GM06990 (cell line): ENCODE measurements around the gene IQCK.

Experiments used
- DNase-seq: peaks from one replicate; pipeline ENCODE4 v3.0.0-alpha.2; 2011; ENCODE audit not compliant: insufficient read length; ENCODE audit errors: extremely low read depth
- H3K27me3 ChIP-seq: replicated peaks from 2 replicates; pipeline ENCODE4 v1.6.0; 2011; ENCODE audit warnings: low read length; ENCODE audit not compliant: control insufficient read depth, insufficient read depth
- H3K36me3 ChIP-seq: 2 replicates; pipeline ENCODE4 v1.5.1; 2011; ENCODE audit warnings: low read length; ENCODE audit not compliant: control insufficient read depth, insufficient read depth
- H3K4me3 ChIP-seq: replicated peaks from 2 replicates; pipeline ENCODE4 v1.5.1; 2011; ENCODE audit warnings: low read depth, mild to moderate bottlenecking, control low read depth, low read length
- CTCF ChIP-seq: IDR thresholded peaks from 2 replicates; pipeline ENCODE4 v1.5.1; 2011; ENCODE audit warnings: low read length, control low read depth, mild to moderate bottlenecking, inconsistent platforms; ENCODE audit not compliant: insufficient read depth, poor library complexity, severe bottlenecking

IQCK gene

GRCh38 chr16:19861133-19861532 is 143.1 kb downstream of the IQCK start:
- no peak for DNase-seq

DNA sequence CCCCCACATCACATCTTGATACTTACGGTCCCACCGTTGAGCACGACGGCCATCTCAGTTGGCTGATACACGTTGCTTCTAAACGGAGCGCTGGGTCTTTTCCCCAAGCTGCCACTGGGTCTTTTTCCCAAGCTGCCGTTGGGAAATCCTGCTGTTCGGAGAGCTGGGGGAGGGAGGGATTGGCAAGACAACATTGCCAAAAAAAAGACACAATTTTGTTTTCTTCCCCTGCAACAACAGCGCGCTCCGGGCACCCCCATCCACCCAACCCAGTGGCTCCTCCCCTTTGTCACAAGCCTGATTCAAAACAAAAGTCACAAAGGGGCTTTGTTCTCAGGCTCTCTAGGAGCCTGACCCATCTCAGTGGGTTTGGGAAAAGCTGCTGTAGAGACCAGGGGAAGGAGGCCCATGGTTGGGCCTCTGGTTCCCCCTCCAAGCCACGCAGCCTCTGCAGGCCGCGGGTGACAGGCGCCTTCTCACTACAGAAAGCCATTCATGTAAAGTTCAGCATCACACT is 143.8 kb downstream of the IQCK start:
- no peaks in the 10 kb centered on the region for H3K36me3 ChIP-seq
- DNase-seq: no peak
- TF ChIP-seq CTCF: no peak
- no peak overlapping the region for H3K4me3 ChIP-seq
- no peaks in the 10 kb centered on the region; the same call in 1 of the 2 replicates for H3K27me3 ChIP-seq

More at GRCh38 chr16:19861133-19861532, 143.1 kb downstream of the IQCK start:
- Histone ChIP-seq H3K27me3 (no peaks in the 10 kb centered on the region; the same call in 1 of the 2 replicates), H3K36me3 (no peaks in the 10 kb centered on the region), H3K4me3 (no peak overlapping the region)
- TF ChIP-seq CTCF: no peak

DNA sequence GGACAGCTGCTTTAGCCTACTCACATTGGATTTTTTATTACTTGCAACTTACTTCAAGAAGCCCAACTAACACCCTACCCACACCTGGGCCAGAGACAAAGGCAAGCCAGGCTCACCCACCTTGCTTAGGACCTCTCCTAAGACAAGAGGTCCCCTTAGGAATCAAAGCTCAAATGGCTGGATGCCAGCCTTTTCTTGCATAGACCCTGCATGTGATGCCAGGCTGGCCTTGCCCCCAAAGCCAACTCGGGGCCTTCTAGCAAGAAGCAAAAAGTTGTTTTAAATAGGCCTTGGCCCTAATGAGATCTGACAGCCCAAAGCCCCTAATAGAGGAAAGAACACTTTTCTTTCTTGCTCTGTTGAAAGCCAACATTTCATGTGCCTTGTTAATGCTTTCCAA is 145.9 kb downstream of the IQCK start:
- no peak for TF ChIP-seq CTCF
- Histone ChIP-seq H3K27me3 (no peaks in the 10 kb centered on the region; the same call in 1 of the 2 replicates), H3K4me3 (no peak overlapping the region), H3K36me3 (no peaks in the 10 kb centered on the region)
- no peak for DNase-seq

DNA sequence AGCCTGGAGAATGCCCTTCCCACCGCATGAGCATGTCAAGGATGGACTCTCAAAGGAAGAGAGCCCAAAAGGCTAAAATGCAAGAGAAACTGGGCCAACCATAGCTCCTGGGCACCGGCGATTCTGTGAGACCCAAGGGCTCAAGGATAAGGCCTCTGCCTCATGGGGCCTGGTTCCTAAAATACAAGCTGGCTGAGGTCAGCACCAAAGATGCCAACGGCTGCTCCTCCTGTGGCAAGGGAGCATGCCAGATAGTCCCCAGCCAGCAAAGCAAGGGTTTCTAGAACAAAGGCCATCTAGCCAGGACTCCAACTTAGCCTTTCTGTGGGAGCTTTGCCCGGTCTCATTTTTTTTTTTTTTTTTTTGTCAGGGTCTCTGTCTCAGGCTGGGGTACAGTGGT is 146.5 kb downstream of the IQCK start:
- H3K36me3 ChIP-seq: no peaks in the 10 kb centered on the region
- no peak overlapping the region for H3K4me3 ChIP-seq
- H3K27me3 ChIP-seq: no peaks in the 10 kb centered on the region; the same call in 1 of the 2 replicates
- DNase-seq: no peak
- no peak for TF ChIP-seq CTCF

DNA sequence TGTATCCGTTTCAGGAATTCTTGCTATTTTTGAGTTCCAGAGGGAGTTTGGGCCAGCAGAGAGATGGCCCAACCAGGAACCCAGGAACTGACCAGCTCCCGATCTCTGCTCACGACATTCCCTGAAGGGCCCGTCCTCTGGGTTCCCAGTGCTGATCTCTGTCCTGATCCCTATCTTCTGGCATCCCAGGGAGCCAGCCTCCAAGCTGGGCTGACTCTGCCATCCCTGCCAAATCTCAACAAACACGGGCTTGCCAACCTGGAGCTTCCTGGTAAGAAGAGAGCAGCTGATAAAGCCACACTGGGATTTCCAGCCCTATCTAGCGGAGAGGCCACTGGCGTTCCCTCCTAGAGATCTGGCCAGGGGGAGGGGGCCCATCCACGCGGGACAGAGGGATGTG is 150.3 kb downstream of the IQCK start:
- TF ChIP-seq CTCF: no peak
- Histone ChIP-seq H3K27me3 (no peaks in the 10 kb centered on the region; the same call in 1 of the 2 replicates), H3K4me3 (no peak overlapping the region), H3K36me3 (no peaks in the 10 kb centered on the region)
- no peak for DNase-seq

DNA sequence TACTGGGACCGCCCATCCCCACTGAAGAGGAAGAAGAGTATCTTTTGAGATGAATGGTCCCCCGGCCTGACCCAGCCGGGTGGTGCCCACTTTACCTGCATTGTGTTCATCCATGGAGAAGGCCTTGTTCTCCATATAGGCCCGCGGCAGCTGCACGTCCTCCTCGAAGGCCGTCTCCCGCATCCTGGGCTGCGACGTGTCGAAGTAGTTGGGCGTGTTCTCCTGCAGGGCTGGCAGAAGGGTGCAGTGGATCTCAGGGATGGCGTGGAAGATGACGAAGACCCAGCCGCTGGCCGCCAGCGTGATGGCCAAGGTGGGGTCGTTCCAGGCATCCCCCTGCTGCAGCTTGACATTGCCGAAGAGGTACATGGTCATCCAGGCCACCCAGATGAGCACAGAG is 153.7 kb downstream of the IQCK start:
- Histone ChIP-seq H3K36me3 (no peaks in the 10 kb centered on the region), H3K27me3 (no peaks in the 10 kb centered on the region; the same call in 1 of the 2 replicates), H3K4me3 (no peak overlapping the region)
- TF ChIP-seq CTCF: no peak
- DNase-seq: no peak
